ENCODE data around the gene NR3C1.

The NR3C1 gene

DNA sequence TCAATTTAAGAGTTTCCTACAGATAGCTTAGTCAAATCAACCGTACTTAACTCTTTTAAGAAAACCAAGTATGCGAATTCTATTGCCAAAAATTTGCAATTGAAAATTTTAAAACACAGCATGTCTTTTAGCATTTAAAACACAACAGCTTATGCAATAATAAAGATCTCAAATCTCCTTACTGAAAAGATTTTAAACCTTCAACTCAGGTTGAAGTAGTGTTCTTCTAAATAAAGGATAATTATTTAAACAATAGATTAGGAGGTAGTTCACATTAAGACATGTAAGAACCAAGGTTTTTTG lies 5.5 kb downstream of the NR3C1 start:
- DNase-seq = no peak

DNA sequence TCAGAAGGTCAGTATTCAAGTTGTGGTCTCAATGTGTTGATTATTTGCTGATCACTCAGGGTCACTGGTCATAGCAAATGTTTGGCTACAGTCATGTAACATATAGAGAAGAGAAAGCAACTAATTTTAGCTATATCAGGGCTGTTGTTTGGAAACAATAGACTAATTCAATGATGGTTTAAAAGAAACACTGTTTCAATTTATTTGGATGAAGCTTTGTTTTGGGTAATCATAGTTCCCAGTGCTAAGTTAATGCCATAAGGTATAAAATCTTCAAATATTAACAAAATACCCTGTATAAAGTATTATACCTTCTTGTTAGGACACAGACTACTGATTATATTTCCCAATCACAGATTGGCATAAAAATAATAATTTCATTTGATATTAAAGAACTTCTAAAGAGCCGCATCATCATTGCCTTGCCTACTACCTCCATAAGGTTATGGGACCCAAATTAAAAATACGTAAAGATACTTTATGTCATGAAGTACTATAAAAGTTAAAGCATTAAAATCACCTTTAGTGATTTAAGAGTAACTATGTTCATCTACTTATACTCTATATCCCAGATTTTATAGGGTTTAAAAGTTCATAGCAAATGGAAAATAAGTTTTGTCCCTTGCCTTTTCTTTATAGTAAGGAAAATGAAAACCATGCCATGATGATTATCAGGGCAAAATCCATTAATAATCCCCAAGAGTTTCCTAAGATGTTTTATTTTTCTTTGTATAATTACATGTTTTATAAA lies 6.0 kb downstream of the NR3C1 start:
- DNase-seq = no peak

- no peak for DNase-seq
Observed at GRCh38 chr5:143396353-143396940, 7.0 kb downstream of the NR3C1 start.

DNA sequence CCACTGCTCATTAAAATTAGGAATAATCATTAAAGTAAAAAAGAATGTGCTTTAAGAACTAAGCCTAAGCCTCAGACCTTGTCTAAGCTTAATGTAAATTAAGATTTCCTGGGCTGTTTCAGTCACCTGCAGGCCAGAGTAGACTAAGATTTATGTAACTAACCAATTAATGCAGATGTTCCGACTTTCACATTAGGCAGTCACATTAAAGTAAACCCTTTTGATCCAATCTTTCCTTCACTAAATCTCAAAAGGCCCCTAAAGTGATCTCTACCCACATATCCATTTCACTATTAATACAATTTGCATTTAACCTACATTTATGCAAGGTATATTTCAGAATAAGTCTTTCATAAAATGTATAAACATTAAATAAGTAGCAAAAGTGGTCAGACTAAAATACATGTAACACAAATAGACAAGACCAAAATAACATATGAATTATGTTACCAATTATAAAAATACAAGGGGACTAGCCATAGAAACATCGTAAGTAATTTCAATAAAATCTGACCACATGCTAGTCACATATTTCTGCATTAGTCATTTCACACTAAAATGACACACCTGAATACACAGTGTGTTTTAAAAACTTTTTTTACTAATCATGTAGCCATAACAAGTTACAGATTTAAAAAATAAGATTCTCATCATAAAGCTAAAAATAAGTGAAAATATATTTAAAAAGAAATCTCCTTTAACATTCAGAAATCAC lies 7.7 kb downstream of the NR3C1 start:
- DNase-seq = no peak

GRCh38 chr5:143393524-143393923 lies 10.0 kb downstream of the NR3C1 start:
- no peak for DNase-seq

- no peak for DNase-seq
Observed at GRCh38 chr5:143390941-143391340, 12.5 kb downstream of the NR3C1 start.

DNA sequence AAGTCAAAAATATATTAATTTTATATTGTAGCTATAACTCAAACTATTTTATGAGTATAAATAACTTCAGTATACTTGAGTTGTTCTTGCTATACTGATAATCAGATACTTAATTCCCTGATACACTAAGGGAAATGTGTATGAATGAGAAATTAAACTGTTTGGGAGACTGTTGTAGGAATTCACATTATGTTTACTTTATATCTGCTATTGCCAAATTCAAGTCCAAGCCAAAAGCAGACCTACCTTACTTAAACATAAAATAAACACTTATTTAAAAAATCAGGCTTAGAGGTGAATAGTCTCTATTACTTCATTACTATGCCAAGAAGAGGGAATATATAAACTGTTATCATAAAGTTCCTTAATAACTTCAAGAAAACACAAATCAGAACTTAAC lies 13.2 kb downstream of the NR3C1 start:
- no peak for DNase-seq

GRCh38 chr5:143386725-143387124 lies 16.8 kb downstream of the NR3C1 start:
- DNase-seq = no peak

DNA sequence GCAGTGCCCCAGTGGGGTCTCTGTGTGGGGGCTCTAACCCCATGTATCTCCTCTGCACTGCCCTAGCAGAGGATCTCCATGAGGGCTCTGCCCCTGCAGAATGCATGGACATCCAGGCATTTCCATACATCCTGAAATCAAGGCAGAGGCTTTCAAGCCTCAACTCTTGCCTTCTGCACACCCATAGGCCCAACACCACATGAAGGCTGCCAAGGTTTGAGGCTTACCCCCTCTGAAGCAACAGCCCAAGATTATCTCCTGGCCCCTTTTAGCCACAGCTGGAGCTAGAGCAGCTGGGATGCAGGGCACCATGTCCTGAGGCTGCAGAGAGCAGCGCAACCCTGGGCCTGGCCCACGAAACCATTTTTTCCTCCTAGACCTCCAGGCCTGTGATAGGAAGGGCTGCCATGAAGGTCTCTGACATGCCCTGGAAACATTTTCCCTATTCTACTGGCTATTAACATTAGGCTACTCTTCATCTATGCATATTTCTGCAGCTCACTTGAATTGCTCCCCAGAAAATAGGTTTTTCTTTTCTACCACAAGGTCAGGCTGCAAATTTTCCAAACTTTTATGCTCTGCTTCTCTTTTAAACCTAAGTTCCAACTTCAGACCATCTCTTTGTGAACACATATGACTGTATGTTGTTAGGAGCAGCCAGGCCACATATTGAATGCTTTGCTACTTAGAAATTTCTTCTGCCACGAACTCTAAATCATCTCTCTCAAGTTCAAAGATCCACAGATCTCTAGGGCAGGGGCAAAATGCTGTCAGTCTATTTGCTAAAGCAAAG lies 18.4 kb downstream of the NR3C1 start:
- DNase-seq = no peak

DNA sequence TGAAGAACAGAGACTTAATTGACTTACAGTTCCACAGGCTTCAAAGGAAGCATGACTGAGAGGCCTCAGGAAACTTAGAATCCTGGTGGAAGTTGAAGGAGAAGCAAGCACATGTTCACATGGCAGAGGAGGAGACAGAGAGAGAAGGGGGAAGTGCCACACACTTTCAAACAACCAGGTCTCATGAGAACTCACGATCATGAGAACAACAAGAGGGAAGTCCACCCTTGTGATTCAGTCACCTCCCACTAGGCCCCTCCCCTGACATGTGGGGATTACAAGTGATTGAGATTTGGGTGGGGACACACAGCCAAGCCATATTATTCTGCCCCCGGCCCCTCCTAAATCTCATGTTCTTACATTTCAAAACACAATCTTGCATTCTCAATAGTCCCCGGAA lies 19.5 kb downstream of the NR3C1 start:
- no peak for DNase-seq

DNA sequence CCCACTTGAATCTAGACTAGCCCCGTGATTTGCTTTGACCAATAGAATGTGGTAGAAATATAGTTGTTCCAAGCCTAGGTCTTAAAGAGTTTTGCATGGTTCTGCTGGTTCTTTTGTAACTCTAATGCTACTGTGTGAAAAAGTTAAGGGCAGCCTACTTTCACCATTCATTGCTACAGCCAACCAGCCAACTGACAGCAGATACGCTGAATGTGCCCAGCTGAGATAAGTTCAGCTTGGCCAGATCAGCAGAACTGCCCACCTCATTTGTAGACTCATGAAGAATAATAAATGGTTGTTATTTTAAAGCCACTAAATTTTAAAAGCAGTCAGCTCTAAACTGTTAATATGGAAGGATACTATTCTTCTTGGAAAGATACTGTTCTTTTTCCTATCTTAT lies 23.9 kb downstream of the NR3C1 start:
- no peak for DNase-seq

GRCh38 chr5:143376911-143377813 lies 26.3 kb downstream of the NR3C1 start:
- no peak for DNase-seq

- no peak for DNase-seq
Observed at GRCh38 chr5:143376195-143376779, 27.2 kb downstream of the NR3C1 start.

DNA sequence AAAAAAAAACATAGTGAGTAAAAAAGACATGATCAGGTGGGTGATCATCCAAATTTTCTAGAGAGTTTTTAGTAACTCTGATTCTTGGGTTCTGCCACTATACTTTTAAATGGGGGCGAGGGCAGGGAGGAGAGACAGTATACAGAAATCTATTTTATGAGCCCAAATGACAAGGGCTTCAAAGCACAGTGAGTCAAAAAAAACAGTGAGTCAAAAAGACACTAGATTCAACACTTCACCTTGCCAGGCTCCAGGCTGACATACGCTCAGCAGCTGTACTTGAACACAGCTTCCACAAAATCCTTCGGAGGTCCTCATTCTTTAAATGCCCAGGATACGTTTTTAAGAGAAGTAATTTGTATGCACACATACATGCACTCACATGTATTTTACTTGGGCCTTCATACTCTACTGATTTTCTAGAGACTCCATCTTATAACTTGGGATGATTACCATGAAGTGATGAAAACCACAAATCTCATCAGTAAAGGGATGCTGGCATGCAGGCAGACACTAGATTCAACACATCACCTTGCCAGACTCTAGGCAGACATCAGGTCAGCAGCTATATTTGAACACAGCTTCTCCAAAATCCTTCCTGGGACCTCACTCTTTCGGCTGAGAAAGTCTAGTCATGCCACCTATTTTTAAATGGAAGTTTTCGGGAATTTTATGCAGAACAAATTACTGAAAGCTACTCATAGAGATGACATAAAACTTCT lies 28.8 kb downstream of the NR3C1 start:
- no peak for DNase-seq

GRCh38 chr5:143373076-143373475 lies 30.4 kb downstream of the NR3C1 start:
- DNase-seq = no peak

- DNase-seq = no peak
Observed at GRCh38 chr5:143372187-143372829, 31.2 kb downstream of the NR3C1 start.

DNA sequence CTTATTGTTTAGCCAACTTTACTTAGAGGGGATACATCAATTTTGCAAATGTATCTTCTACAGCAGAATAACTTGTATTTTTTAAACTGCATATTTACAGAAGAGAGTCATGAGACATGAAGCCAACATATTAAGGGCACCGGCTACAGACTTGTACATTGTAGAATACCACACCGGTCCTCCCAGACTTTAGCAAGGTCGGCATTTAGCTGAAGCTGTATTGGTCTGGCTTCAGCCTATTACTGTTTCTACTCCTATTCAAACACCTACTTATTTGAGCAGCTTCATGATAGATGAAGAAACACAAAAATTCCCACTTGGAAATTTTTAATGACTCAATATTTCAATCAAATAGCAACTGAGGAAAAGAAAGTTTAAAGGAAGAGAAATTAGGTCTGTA lies 33.0 kb downstream of the NR3C1 start:
- DNase-seq = no peak

- DNase-seq = no peak
Observed at GRCh38 chr5:143364061-143364460, 39.4 kb downstream of the NR3C1 start.

DNA sequence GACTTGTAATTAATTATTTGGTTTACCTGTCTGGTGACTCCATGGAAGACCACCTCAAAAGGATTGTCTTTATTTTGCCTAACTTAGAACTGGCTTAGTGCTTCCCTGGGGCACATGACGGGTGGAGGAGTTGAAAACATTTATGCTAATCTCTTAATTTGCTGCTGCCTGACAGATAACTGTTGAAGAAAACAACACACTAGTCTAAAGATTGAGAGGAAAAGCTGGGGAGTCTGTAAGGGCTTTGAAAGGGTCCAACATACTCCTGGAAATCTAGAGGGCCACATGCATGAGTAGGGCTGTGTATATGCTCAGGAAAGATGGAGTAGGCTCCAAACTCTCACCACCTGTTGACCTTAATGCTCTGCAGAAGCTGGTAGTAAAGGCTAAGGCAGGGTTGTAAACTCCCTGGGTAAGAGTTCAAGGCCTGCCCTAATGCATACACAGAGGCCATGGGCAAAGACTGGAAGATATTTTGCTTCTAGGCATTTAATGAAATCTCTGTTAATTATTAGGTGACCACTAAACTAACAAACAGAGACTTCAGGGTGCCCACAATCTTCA lies 40.7 kb downstream of the NR3C1 start:
- no peak for DNase-seq

GRCh38 chr5:143361438-143361837 lies 42.0 kb downstream of the NR3C1 start:
- DNase-seq = no peak

DNA sequence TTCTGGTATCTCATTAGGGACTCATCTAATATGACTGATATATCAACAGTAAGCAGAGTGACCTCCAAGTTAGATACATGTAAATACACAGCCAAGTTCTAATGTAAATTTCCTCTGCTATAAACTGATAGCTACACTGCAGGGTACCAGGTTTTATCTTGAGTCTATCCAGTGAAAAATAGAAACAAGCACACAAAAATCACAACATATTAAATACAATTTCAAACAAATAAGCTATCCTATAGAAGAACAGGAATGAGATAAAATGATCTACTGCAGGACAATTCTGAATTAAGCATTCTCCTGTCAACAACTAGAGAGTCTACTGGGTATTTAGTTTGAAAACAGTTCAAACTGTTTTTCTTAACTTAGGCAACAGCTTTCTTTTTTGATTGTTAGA lies 42.7 kb downstream of the NR3C1 start:
- DNase-seq = no peak
